ENCODE data around the gene MED27.

MED27 gene

DNA sequence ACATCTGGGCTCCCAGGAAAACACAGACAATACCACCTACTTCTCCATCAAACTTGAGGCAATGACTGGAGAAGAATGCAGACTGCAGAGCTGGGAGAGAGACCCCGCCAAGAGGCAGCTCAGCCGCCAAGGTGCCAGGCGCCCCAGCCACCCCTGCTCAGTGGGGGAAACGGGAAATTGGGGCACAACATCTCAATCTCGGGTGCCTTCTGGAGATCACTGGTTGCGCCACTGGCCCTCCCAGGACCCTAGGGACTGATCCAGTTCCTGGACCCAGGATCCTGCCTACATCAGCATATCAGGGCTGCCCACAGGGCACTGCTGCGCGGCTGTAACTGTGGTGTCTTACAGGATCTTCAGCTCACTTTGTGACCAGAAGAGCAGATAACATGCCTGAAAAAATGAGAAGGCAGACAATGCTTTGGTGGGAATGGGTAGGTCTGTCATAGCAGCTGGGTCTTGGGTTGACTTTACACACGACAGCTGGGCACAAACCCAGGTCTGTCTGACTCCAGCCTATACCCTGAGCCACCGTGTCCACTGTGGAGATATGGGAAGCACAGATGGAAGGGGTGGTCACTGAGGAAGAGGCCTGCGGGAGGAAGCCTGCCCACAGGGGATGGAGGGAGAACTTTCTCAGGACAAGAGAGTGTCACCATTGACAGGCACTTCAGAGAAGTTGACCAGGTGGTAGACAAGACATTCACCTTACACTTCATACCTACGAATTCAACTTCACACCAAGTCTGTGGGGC is 204.6 kb downstream of the MED27 start:
- no peak for DNase-seq

DNA sequence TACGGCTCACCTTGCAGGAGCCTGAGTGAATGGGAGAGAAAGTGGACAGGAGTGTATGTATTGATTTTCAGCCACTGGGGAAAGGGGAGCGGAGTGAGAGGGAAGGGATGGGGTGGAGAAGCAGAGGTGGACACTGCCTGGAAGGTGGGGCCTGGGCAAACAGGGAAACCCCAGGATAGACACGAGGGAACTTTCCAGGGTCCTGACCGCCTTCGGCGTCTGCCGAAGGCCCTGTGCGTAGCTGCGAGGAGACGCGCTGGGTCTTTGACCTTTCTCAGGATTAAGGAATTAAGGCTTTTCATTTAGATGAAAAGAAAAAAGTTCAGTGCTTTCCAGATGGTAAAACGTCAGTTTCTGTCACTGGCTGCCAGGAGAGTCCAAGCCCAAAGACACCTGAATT is 205.2 kb downstream of the MED27 start:
- no peak for DNase-seq

GRCh38 chr9:131873891-131874440 is 205.7 kb downstream of the MED27 start:
- DNase-seq: no peak

GRCh38 chr9:131873335-131873734 is 206.3 kb downstream of the MED27 start:
- DNase-seq: no peak

GRCh38 chr9:131872702-131873101 is 207.0 kb downstream of the MED27 start:
- DNase-seq: no peak

- DNase-seq: no peak
Observed at GRCh38 chr9:131872006-131872405, 207.7 kb downstream of the MED27 start.

DNA sequence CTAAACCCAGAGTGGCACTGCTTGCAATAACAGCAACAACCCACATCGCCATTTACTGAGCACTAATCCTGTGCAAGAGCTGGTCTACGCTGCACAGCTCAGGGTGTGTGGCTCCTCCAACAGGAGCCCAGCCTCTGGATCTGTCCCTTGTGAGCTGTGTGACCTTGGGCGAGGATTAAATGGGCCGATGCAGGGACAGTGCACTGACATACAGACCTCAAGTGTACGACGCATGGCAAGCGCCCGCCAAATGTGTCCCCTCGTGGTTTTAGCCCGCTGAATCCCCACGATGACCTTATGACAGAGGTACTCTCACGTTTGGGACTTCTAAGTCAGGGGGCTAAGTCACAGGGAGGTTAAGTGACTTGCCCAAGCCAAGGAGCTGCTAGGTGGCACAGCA is 209.5 kb downstream of the MED27 start:
- no peak for DNase-seq

DNA sequence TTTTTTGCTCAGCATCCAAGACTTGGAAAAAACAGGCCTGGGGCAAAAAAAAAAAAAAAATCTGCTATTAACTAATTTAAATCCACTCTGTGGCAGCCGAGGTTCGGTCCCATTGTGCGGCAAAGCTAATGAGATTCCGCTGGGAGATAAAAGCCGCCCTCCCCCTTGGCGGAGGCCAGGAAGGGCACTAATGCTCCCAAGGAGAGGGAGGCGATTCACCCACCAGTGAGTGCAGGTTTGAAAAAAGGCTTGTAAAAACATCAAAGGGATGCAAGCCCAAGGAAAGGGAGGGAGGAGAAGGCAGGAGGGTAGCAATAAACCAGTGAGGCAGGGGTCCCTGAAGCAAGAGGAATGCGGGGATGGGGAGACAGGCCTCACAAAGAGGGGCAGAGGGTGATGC is 210.3 kb downstream of the MED27 start:
- no peak for DNase-seq

- DNase-seq: no peak
Observed at GRCh38 chr9:131868766-131869165, 210.9 kb downstream of the MED27 start.

- no peak for DNase-seq
Observed at GRCh38 chr9:131867611-131868192, 212.0 kb downstream of the MED27 start.

- no peak for DNase-seq
Observed at GRCh38 chr9:131865446-131866195, 214.0 kb downstream of the MED27 start.

GRCh38 chr9:131864531-131864930 is 215.1 kb downstream of the MED27 start:
- no peak for DNase-seq

GRCh38 chr9:131863306-131863896 is 216.3 kb downstream of the MED27 start:
- DNase-seq: no peak

DNA sequence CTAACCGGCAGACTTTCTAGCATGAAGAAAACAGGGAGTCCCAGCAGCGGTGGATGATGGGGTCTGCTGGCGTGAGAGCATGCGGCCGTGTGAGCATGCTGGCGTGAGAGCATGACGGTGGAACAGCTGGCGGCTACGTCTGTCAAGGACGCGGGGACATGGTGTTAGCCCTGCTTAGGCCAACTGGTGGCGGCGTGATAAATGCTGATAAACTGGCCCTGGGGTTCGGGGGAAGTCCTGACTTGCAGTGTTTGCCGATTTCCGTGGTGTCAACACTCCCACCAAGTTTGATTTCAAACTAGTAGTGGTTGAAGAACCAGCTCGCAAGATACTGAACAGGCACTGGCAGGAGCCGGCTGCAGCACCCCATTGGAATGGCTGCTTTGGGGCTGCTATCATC is 217.4 kb downstream of the MED27 start:
- DNase-seq: no peak

GRCh38 chr9:131860430-131860829 is 219.2 kb downstream of the MED27 start:
- no peak for DNase-seq

GRCh38 chr9:131858147-131858546 is 221.5 kb downstream of the MED27 start:
- DNase-seq: no peak

GRCh38 chr9:131856105-131856504 is 223.6 kb downstream of the MED27 start:
- no peak for DNase-seq

DNA sequence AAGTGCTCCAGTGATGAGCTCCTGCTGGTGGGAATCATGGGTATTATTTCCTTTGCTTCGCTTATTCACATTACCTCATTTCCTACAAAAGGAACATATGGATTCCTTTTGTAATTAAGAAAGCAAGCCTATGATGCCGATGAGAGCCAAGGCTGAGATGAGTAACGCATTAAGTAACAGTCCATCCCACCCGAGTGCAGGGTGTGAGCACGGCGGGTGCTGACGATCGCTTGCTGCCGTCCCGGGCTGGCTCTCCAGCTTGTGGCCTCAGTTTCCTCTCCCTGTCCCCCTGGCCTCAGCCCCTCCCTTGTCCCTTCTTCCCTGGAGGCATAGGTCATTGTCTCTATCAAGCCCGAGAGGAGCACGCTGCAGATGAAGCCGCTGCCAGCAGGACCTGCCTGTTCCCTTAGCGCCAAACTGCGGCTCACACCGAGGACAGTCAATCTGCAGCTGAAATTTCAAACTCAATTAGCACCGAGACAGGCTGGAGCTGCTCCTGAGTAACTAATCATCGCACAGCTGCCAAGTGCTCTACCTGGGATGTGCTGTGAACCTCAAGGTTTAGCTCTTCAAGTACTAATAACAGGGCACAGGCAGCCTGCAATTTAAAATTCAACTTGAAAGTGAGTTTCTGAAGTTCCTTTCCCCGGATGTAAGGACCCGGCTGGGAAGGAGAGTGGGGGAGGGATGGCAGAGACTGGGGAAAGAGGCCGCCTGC is 224.6 kb downstream of the MED27 start:
- DNase-seq: no peak

DNA sequence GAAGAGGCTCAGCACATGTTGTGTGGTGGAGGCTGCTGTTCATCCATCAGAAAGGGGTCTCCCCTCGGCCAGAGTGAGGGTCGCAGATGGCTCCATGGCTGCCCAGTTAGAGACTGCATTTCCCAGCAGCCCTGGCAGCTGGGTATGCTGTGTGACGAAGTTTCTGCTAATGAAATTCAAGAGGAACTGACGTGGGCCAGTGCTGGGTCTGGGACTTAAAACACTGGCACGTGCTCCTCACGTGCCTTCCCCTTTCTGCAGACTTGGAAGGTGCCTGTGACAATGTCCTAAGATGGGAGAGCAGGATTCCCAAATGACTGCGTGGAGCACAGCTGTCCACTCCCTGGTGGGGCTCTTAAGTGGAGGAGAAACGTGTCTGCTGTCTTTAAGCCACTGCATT is 225.3 kb downstream of the MED27 start:
- no peak for DNase-seq

DNA sequence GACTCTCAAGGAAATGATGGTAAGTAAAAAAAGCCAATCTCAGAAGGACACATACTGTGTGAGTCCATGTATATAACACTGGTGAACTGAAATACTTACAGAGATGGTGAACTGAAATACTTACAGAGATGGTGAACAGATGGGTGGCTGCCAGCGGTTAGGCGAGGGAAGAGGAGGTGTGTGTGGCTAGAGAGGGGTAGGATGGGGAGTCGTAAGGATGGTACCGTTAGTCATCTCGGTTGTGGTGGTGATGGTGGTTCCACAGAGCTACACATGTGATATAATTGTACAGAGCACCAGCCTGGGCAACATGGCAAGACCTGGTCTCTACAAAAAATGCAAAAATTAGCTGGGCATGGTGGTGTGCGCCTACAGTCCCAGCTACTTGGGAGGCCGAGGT is 226.2 kb downstream of the MED27 start:
- no peak for DNase-seq

- DNase-seq: no peak
Observed at GRCh38 chr9:131851414-131851813, 228.3 kb downstream of the MED27 start.

DNA sequence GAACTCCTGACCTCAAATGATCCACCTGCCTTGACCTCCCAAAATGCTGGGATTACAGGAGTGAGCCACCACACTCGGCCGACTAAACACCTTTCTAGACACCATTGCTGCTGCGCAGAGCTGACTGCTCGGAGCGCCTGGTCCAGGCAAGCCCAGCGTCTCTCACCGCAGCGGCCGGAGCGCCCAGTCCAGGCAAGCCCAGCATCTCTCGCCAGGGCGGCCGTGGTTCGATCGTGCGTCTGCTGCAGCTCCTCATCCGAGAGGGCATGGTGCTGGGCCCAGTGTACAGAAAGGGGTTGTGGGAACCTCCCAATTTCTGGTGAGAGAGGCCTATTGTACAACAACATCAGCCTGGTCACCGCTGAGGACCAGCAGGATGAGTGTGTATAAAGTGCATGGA is 230.3 kb downstream of the MED27 start:
- no peak for DNase-seq
